Measurements from ENCODE around the gene NUP62. TPM values are rescaled to one million over a fixed set of nuclear protein-coding genes. Genes with fewer than 3 reads are reported as not detected.
"Not testable (repeated sequence)": the region's sequence is repeated elsewhere in the genome, so short reads cannot be mapped to it uniquely, and the experiment has no call there.

NUP62 gene
- polyA plus RNA-seq, 1 of the 3 experiments (the other 2 are of a cell fraction) = 16.2 TPM

DNA sequence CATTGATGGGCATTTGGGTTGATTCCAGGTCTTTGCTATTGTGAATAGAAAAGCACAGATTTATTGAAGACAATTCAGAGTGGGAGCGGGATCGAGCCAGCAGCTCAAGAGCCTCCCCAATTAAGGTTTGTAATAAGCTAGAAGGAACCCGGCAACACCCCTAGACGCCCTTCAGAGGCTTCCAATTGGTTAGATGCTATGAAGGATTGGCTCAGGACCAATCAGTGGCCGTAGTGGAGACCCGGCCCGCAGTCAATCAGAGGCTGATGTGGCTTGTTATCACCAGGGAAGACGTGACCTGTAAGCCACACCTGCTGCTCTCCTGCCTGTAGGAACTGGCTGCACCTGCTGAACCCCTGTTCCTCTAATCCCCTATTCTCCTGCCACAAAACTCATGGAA lies 17.1 kb upstream of the NUP62 start:
- no peak overlapping the region for H3K9ac ChIP-seq
- no peak overlapping the region for H3K4me2 ChIP-seq
- no peaks in the 10 kb centered on the region for H3K36me3 ChIP-seq (replicated peaks in 1 of 2; ENCODE audit: control insufficient read depth in 1 of 2, insufficient read depth in 2 of 2, low read length in 1 of 2)
- no peak overlapping the region for H3K4me3 ChIP-seq (ENCODE audit: low read depth in 2 of 2, low read length in 1 of 2)
- CTCF ChIA-PET = interaction anchor here (1.1 to 5.9 kb wide), 2 partner anchors 8 to 11 kb away, joined by 3 to 48 read pairs; no protein-coding TSS in a partner anchor
- H3K27ac ChIP-seq (ENCODE audit: low read depth in 2 of 2, low read length in 1 of 2) = no peak overlapping the region
- WGBS (ENCODE audit: low lambda C conversion rate) = 32% methylated on average over 8 of the region's 8 CpGs
- no peaks in the 10 kb centered on the region for H3K79me2 ChIP-seq (ENCODE audit: insufficient read depth)
- H3K4me1 ChIP-seq (ENCODE audit: control insufficient read depth in 1 of 2, insufficient read depth in 2 of 2, low read depth in 1 of 2, low read length in 1 of 2) = no peaks in the 10 kb centered on the region
- H3K9me3 ChIP-seq = no peaks in the 10 kb centered on the region
- no peak for DNase-seq
- peaks cover 60% of the 10 kb centered on the region; the same call in 1 of the 2 replicates for H3K27me3 ChIP-seq (ENCODE audit: insufficient read depth)
- no peaks in the 10 kb centered on the region for H4K20me1 ChIP-seq (ENCODE audit: insufficient read depth)
- POLR2A ChIA-PET = no interaction called here
- TF ChIP-seq FOXJ3 (CRISPR knock-in tag; IDR thresholded peaks at IDR 0.05) = no peak
- TF ChIP-seq, protein P1, sequence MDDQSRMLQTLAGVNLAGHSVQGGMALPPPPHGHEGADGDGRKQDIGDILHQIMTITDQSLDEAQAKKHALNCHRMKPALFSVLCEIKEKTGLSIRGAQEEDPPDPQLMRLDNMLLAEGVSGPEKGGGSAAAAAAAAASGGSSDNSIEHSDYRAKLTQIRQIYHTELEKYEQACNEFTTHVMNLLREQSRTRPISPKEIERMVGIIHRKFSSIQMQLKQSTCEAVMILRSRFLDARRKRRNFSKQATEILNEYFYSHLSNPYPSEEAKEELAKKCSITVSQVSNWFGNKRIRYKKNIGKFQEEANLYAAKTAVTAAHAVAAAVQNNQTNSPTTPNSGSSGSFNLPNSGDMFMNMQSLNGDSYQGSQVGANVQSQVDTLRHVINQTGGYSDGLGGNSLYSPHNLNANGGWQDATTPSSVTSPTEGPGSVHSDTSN (IDR thresholded peaks at IDR 0.05) = peak; percentile 59
- TF ChIP-seq ELF1 (IDR thresholded peaks at IDR 0.05) = no peak
- H2AFZ ChIP-seq (ENCODE audit: low read depth) = no peak overlapping the region
- no peaks in the 10 kb centered on the region for H3K9me2 ChIP-seq
- no peaks in the 10 kb centered on the region for H3F3A ChIP-seq (replicated peaks; ENCODE audit: insufficient read depth)

DNA sequence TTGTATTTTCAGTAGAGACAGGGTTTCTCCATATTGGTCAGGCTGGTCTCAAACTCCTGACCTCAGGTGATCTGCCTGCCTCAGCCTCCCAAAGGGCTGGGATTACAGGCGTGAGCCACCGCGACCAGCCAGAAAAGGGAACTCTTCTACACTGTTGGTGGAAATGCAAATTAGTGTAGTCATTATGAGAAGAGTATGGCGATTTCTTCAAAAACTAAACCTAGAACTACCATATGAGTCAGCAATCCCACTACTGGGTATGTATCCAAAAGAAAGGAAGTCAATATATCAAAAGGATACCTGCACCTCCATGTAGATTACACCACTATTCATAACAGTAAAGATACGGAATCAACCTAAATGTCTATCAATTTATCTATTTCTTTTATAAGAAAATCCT lies 15.3 kb upstream of the NUP62 start:
- CTCF ChIA-PET; H3K79me2 ChIP-seq (ENCODE audit: insufficient read depth); H4K20me1 ChIP-seq (ENCODE audit: insufficient read depth); H3K9me2 ChIP-seq; H3K27ac ChIP-seq (ENCODE audit: low read depth in 2 of 2, low read length in 1 of 2); H3K9me3 ChIP-seq; H3K4me1 ChIP-seq (ENCODE audit: control insufficient read depth in 1 of 2, insufficient read depth in 2 of 2, low read depth in 1 of 2, low read length in 1 of 2); H3K4me2 ChIP-seq; H3K36me3 ChIP-seq (replicated peaks in 1 of 2; ENCODE audit: control insufficient read depth in 1 of 2, insufficient read depth in 2 of 2, low read length in 1 of 2); DNase-seq; H2AFZ ChIP-seq (ENCODE audit: low read depth); H3K4me3 ChIP-seq (ENCODE audit: low read depth in 2 of 2, low read length in 1 of 2); POLR2A ChIA-PET; H3F3A ChIP-seq (replicated peaks; ENCODE audit: insufficient read depth); H3K9ac ChIP-seq: not testable (repeated sequence)
- 57% methylated on average over 5 of the region's 5 CpGs for WGBS (ENCODE audit: low lambda C conversion rate)
- peaks cover 48% of the 10 kb centered on the region; the same call in 1 of the 2 replicates for H3K27me3 ChIP-seq (ENCODE audit: insufficient read depth)

DNA sequence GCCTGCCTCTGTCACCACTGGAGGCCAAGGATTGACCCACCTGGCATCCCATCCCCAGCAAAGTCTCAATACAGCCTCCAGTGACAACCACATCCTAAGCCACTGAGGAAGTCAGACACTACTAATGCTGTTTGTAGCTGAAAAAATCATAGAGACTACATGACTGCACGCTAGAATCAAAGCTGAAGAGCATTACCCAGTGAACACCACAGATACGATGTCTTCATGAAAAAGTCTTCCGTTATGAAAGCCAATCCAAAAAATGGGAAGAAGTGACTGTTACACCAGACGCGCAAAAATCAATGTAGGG lies 11.1 kb upstream of the NUP62 start:
- Histone ChIP-seq H3K4me1 (ENCODE audit: control insufficient read depth in 1 of 2, insufficient read depth in 2 of 2, low read depth in 1 of 2, low read length in 1 of 2) (peaks cover 0 to 3% of the 10 kb centered on the region in 2 experiments; a peak in 1 of 4 replicates), H3K27me3 (ENCODE audit: insufficient read depth) (peaks cover 7% of the 10 kb centered on the region; the same call in 1 of the 2 replicates), H3K27ac (ENCODE audit: low read depth in 2 of 2, low read length in 1 of 2) (no peak overlapping the region), H3K36me3 (replicated peaks in 1 of 2; ENCODE audit: control insufficient read depth in 1 of 2, insufficient read depth in 2 of 2, low read length in 1 of 2) (no peaks in the 10 kb centered on the region), H3K4me2 (no peak overlapping the region), H4K20me1 (ENCODE audit: insufficient read depth) (no peaks in the 10 kb centered on the region), H3F3A (replicated peaks; ENCODE audit: insufficient read depth) (peaks cover 4% of the 10 kb centered on the region), H2AFZ (ENCODE audit: low read depth) (no peak overlapping the region), H3K4me3 (ENCODE audit: low read depth in 2 of 2, low read length in 1 of 2) (no peak overlapping the region), H3K79me2 (ENCODE audit: insufficient read depth) (no peaks in the 10 kb centered on the region), H3K9me2 (no peaks in the 10 kb centered on the region), H3K9me3 (no peaks in the 10 kb centered on the region), H3K9ac (no peak overlapping the region)
- POLR2A ChIA-PET = no interaction called here
- CTCF ChIA-PET = interaction anchor here (6.1 kb wide), 1 partner anchor 42 kb away, joined by 94 read pairs; no protein-coding TSS in a partner anchor
- no peak for DNase-seq
- WGBS (ENCODE audit: low lambda C conversion rate) = 93% methylated on average over 5 of the region's 5 CpGs
- TF ChIP-seq, protein P2, sequence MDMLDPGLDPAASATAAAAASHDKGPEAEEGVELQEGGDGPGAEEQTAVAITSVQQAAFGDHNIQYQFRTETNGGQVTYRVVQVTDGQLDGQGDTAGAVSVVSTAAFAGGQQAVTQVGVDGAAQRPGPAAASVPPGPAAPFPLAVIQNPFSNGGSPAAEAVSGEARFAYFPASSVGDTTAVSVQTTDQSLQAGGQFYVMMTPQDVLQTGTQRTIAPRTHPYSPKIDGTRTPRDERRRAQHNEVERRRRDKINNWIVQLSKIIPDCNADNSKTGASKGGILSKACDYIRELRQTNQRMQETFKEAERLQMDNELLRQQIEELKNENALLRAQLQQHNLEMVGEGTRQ (IDR thresholded peaks at IDR 0.05; ENCODE audit: borderline replicate concordance, low read depth, low read length) = no peak
- no peak for TF ChIP-seq SMC3 (IDR thresholded peaks at IDR 0.05; ENCODE audit: low read depth, low read length)

Measured in SK-N-SH (cell line).